GM18873 (cell line): ENCODE results near the gene SLC16A13.
"Not testable (repeated sequence)": the region's sequence is repeated elsewhere in the genome, so short reads cannot be mapped to it uniquely, and the experiment has no call there.

Experiments
- ATAC-seq: cut with Tn5 transposase; IDR thresholded peaks from one replicate; pipeline ENCODE4 v1.9.1; 2021; ENCODE audit warnings: mild to moderate bottlenecking, moderate library complexity, moderate number of reproducible peaks; ENCODE audit not compliant: unreplicated experiment, low FRiP score

The SLC16A13 gene

DNA sequence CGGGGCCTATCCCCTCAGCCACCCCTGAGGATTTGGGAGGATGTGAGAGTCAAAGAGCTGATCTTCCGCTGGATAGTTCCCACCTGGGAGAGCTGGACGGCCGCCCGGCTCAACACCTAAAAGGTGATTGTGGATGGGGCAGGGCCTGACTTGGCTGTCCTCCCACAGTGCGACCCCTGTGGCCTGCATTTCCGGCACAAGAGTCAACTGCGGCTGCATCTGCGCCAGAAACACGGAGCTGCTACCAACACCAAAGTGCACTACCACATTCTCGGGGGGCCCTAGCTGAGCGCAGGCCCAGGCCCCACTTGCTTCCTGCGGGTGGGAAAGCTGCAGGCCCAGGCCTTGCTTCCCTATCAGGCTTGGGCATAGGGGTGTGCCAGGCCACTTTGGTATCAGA lies 8.5 kb upstream of the SLC16A13 start:
- ATAC-seq, result no peak

GRCh38 chr17:7029096-7029495 lies 6.7 kb upstream of the SLC16A13 start:
- no peak for ATAC-seq

DNA sequence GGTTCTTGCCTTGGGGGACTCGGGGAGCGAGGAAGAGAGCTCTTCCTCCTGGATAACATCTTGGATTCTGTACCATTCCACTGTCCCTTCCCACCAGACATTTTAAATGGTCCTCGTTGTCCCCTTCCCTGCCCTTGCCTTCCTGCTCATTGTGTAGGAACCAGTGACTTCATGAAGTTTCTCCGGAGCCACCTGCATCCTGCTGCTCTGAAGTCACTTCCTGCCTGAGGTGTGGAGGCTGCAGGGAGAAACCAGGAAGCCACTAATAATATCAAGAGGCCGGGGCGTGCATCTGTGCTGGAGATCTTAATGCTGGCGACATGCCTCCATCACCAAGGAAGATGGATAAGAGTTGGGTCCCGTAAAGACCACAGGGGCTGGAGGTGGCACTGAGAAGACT lies 6.2 kb upstream of the SLC16A13 start:
- ATAC-seq, result no peak

- no peak for ATAC-seq
Observed at GRCh38 chr17:7034955-7035590, 742 bp upstream of the SLC16A13 start.

GRCh38 chr17:7038025-7038862 lies 2.4 kb downstream of the SLC16A13 start:
- no peak for ATAC-seq

DNA sequence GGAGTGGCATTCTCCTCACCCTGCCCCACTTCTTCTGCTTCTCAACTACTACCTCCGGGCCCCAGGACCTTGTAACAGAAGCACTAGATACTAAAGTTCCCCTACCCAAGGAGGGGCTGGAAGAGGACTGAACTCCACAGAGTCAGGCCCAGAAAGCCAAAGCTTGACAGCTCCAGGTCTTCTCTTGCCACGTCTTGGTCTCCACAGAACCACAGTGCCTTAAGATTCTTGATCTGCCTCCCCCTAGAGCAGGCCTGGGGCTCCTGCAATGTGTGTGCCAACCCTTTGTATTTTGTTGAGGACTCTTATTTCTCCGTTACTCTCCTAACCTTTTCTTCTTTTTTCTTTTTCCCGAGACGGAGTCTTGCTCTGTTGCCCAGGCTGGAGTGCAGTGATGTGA lies 4.0 kb downstream of the SLC16A13 start:
- no peak for ATAC-seq

GRCh38 chr17:7041607-7042500 lies 6.0 kb downstream of the SLC16A13 start:
- no peak for ATAC-seq

DNA sequence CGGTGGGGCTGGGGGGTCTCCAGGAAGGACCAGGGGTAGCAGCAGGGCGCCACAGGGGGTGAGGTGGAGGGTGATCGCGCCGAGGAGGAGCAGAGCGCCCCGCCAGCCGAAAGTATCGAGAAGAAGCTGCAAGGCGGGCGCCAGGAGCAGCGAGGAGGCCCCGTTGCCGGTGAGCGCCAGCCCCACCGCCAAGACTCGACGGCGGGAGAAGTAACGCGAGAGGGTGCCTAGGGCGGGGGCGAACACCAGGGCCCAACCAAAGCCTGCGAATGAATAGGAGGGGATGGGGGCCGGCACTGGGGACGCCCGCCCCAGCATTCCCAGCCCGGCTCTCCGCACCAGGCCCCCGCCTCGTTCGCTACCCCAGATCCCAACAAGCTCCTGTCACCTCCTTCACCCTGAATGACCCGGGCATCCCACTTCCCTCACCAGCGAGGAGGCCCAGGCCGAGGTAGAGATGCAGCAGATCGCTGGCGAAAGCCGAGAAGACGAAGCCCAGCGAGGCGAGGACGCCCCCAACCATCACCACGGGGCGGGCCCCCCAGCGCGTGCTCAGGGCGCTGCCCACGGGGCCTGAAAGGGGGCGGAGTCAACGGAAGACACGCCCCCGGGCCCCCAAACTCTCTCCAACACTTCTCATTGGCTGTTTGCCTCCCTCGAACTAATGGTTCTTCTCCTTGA lies 6.8 kb downstream of the SLC16A13 start:
- ATAC-seq, result no peak

DNA sequence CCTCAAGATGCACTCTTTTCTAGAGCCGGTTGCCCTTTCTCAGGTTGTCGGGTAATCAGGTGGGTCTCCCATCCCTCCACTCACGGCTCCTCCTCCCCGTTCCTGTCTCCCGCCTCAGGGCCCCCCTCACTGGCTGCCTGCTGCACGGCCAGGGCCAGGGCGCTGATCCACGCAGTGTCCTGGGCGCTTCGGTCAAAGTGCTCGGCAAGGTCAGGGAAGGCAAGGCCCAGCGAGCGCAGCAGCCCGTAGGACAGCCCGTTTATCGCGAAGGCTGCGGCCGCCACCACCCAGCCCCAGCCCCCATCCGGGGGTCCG lies 7.3 kb downstream of the SLC16A13 start:
- ATAC-seq, result no peak

DNA sequence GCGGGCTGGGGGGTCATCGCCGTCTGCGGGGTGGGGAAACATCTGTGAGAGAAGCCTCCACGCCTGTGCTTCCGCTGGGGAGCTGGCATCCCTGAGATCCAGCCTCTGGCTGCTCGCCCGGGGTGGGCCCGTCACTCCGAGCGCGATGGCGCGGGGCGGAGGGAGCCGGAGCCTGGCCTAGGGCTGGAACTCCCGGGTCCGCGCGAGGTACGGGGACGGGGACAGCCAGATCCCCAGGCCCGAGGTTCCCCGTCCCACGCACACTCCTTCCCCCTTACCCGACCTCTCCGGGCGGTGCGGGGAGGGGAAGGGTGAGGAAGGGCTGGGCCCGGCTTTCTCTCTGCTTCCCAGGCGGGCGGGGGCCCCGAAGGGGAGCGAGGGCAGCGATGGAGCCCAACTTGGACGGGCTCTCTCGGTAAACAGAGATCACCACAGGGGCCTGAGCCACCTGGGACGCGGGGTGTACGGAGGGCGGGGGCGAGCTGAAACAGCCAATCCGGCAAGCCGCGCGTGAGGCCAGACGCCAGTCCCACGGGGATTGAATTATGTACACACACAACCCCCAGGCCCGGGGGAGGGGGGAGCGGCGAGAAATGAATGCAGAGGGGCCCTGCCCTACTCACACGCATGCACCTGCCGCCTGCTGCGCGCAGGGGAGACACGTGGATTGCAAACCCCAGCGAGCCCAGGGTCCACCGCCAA lies 7.8 kb downstream of the SLC16A13 start, which contains the start of gene SLC16A11:
Gene SLC16A11, minus strand, starts transcription at position 596 of the 702 bp plus-strand sequence. Its CDS starts 579 bp downstream, at position 17.
- ATAC-seq, result no peak

- no peak for ATAC-seq
Observed at GRCh38 chr17:7045492-7046126, 9.8 kb downstream of the SLC16A13 start.

DNA sequence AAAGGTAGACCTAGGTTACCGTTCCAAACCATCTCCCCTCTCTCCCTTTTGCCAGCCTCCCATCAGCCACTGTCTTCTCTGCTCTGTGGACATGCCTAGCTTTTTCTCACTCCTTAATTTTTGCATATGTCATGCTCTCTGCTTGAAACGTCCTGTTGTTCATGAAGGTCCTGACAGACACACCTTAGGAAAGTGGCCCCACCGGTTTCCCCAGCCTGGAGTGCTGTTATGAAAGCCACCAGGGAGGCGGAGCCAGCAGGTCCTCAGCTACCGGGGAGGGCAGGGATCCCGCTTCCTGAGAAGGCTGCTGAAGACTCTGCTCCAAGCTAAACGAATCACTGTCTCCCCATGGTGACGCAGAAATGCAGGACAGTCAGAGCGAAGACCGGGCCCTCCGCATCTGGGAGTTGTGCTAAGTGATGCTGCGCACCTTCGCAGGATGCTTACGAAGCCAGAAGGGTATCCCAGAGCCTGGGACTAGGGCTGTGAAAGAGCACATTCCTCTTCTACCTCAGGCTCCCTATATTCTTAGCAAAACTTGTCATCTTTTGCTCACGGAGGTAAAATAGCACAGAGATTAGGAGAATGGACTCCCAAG lies 10.4 kb downstream of the SLC16A13 start:
- ATAC-seq, result no peak

DNA sequence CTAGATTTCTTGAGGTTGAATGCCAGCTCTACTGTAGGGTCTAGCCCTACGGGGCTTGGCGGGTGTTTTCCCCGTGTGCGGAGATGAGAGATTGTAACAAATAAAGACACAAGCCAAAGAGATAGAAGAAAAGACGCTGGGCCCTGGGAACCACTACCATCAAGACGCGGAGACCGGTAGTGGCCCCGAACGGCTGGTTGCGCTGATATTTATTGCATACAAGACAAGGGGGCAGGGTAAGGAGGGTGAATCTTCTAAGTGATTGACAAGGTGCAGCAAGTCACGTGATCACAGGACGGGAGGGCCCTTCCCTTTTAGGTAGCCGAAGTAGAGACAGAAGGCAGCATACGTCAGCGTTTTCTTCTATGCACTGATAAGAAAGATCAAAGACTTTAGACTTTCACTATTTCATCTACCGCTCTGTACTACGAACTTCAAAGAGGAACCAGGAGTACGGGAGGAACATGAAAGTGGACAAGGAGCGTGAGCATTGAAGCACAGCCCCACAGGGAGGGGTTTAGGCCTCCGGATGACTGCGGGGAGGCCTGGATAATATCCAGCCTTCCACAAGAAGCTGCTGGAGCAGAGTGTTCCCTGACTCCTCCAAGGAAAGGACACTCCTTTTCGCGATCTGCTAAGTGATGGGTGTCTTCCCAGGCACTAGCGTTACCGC lies 11.0 kb downstream of the SLC16A13 start:
- ATAC-seq, result not testable (repeated sequence)

- no peak for ATAC-seq
Observed at GRCh38 chr17:7047566-7047965, 11.8 kb downstream of the SLC16A13 start.

- no peak for ATAC-seq
Observed at GRCh38 chr17:7048968-7049367, 13.2 kb downstream of the SLC16A13 start.

DNA sequence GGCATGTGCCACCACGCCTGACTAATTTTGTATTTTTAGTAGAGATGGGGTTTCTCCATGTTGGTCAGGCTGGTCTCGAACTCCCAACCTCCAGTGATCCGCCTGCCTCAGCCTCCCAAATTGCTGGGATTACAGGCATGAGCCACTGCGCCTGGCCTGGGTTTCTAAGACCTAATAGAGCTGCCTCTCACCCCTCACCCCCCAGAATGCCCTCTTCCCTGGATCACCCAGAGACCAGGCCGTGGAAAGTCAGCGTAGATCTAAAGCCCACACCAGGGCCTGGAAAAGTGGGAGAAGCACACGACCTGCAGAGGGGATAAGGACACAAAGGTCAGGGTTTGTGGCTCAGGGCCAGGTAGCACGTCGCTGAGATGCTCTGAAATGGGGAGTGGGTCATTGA lies 14.8 kb downstream of the SLC16A13 start:
- ATAC-seq, result not testable (repeated sequence)

DNA sequence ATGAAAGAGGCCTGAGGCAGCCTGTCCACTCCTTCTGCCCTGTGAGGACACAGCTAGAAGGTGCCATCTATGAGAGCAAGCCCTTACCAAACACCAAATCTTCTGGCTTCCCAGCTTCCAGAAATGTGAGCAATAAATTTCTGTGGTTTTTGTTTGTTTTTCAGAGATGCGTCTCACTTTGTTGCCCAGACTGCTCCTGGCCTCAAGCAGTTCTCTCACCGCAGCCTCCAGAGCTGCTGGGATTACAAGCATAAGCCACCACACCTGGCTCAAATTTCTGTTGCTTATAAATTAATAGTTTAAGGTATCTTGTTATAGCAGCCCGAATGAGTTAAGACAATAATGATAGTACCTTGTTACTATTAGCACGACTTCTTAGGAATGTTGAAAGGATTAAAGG lies 20.6 kb downstream of the SLC16A13 start:
- ATAC-seq, result no peak

GRCh38 chr17:7058831-7059447 lies 23.1 kb downstream of the SLC16A13 start:
- no peak for ATAC-seq
